Endothelial cell of umbilical vein (primary cell): Measurements from ENCODE around the gene MMUT.

ENCODE experiments used
- GATA2 ChIP-seq: IDR thresholded peaks from 2 replicates; pipeline ENCODE4 v1.7.0; 2011; ENCODE audit warnings: low read depth, mild to moderate bottlenecking, moderate library complexity, mixed read lengths, low read length; ENCODE audit not compliant: insufficient read length, insufficient read depth
- JUN ChIP-seq: IDR thresholded peaks from 2 replicates; pipeline ENCODE4 v1.6.1; 2011; ENCODE audit warnings: borderline replicate concordance, low read depth; ENCODE audit not compliant: insufficient read length, insufficient read depth
- POLR2A ChIP-seq: IDR thresholded peaks from 2 replicates; pipeline ENCODE4 v1.6.1; 2012; ENCODE audit warnings: low read depth, mild to moderate bottlenecking, control low read depth, low read length
- POLR2AphosphoS5 ChIP-seq: IDR thresholded peaks from 2 replicates; pipeline ENCODE4 v1.6.1; 2012; ENCODE audit warnings: low read depth, mild to moderate bottlenecking, control low read depth, low read length, moderate library complexity; ENCODE audit not compliant: insufficient read depth
- TF ChIP-seq, protein P1 (sequence below), 2 donors: IDR thresholded peaks; 1 replicate in 1 of 2; 2 replicates in 1 of 2; pipeline ENCODE4 v1.5.1; 2011; ENCODE audit warnings: low read length in 2 of 2, mild to moderate bottlenecking in 2 of 2, moderate library complexity in 2 of 2, control low read depth in 1 of 2, inconsistent platforms in 1 of 2, low read depth in 1 of 2; ENCODE audit not compliant: insufficient read depth in 1 of 2; ENCODE audit errors: extremely low read depth in 1 of 2
- TF ChIP-seq, protein P2 (sequence below): IDR thresholded peaks from 2 replicates; pipeline ENCODE4 v1.6.1; 2011; ENCODE audit not compliant: insufficient read depth, insufficient read length

DNA sequence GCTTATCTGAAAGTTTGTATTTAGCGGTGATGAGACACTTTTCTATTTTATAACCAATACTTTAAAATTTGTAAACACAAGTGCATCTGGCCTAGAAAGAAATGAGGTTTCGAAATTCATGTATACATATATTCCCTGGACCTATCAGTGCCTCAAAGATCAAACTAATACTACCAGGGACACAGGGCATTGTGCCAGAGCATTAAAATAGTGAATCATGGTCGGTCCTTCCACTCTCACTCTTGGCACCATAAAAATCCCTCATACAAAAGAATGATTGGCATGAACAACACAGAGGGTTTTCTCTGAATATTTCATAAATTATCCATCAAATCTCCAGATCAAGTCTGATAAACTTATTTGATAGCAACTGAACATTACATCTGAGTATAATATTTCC is 62.0 kb downstream of the MMUT start:
- TF ChIP-seq POLR2AphosphoS5 (no peak), JUN (no peak), GATA2 (no peak), POLR2A (no peak)
- TF ChIP-seq, protein P1, sequence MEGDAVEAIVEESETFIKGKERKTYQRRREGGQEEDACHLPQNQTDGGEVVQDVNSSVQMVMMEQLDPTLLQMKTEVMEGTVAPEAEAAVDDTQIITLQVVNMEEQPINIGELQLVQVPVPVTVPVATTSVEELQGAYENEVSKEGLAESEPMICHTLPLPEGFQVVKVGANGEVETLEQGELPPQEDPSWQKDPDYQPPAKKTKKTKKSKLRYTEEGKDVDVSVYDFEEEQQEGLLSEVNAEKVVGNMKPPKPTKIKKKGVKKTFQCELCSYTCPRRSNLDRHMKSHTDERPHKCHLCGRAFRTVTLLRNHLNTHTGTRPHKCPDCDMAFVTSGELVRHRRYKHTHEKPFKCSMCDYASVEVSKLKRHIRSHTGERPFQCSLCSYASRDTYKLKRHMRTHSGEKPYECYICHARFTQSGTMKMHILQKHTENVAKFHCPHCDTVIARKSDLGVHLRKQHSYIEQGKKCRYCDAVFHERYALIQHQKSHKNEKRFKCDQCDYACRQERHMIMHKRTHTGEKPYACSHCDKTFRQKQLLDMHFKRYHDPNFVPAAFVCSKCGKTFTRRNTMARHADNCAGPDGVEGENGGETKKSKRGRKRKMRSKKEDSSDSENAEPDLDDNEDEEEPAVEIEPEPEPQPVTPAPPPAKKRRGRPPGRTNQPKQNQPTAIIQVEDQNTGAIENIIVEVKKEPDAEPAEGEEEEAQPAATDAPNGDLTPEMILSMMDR (IDR thresholded peaks at IDR 0.05; ENCODE audit: extremely low read depth in 1 of 2, insufficient read depth in 1 of 2, low read depth in 1 of 2, low read length in 2 of 2), result no peak
- TF ChIP-seq, protein P2, sequence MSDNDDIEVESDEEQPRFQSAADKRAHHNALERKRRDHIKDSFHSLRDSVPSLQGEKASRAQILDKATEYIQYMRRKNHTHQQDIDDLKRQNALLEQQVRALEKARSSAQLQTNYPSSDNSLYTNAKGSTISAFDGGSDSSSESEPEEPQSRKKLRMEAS, result no peak
